Stimulated activated CD8-positive, alpha-beta memory T cell treated with anti-CD3 and anti-CD28 coated beads, Interleukin-15, amount 100 ng/mL, for 4 hours (primary cell): ENCODE data around the gene DUSP14.

Source experiments
- DNase-seq, 2 donors: peaks; one replicate each; pipeline ENCODE4 v3.0.0-alpha.2; 2020; ENCODE audit warnings: low read depth in 2 of 2

The DUSP14 gene

DNA sequence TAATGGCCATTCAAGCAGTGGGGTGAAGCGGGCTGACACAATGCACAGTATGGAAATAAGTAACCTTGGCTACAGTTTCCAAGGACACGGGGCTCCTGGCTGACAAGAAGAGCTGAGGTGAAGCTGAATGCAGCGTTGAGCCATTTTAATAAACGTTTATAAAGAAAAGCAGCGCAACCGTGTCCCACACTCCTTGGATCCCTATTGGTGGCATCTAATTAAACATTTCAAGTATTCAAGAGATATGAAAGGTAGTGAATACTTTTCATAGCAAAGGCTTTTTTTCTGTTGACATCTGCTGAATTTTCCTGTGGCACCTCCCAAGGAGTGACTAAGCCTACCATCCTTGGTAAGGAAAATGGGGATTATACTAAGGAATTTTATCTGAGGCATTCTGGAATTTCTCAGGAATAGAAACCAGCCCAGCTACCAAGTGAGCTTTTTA lies 26.5 kb downstream of the DUSP14 start:
- no peak for DNase-seq

DNA sequence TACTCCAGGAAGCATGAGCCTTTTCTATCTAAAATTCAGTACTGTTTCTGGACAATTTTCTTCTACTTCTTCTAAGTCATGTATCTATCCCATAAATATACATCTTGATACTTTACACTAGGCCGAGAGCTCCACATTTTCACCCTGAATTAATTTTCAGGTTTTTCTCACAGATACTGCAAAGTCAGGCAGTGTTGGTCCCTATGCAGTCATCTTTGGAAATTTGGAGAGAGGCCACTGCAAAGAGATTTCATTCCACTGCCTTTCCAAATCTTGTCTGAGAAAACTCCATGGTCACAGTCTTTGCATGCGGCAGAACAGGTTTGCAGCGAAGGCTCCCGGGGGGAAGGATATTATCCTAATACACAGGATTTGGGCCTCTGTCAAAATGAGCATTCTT lies 28.2 kb downstream of the DUSP14 start:
- DNase-seq, result no peak

DNA sequence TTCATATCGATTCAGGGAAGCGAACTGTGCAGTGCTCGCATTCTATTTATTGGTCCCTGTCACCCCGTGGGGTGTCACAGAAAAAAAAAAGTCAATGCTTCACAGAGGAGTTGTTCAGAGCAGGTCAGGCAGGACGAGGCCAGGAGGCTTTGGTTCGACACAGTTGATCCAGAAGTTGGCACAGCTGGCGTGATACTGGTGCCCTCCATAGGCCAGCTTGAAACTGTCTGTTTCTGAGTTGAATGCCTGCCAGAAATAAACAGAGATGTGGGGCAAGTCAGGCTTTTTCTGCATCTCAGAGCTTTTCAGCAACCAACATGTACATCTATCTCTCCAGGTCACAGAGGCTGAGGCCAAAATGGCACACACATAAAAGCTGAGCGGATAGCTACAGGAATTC lies 29.1 kb downstream of the DUSP14 start:
- no peak for DNase-seq

DNA sequence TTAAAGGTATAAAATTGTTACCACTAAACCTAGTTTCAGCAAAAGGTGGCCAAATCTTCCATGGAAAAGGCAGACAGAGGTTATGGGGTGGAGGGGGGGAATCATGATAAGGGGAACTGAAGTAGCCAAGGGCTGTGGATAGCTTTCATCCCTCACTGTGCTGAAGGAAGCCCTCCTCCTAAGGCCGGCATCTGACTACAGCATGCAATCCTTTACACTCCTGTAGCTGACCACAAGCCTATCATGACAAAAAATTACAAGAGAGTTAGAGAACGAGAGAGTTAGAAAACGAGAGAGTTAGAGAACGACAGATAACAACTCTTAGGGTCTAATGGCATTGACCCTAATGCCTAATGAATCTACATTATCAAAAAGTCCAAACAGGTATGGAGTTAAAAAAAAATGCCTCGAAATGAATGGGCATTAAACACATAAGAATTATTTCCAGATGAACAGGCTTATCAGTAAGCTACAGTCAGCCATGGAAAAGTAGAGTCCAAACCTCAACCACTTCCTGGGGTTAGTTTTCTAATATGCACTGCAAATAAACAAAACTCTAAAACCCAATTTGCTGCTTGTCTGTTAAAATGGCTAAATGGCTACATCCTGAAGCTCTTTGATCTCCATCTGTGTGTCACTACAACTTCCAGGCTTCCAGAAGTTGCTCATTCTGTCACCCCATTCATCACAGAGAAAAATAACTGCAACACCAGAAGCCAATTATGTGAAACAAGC lies 29.7 kb downstream of the DUSP14 start:
- DNase-seq, result no peak

DNA sequence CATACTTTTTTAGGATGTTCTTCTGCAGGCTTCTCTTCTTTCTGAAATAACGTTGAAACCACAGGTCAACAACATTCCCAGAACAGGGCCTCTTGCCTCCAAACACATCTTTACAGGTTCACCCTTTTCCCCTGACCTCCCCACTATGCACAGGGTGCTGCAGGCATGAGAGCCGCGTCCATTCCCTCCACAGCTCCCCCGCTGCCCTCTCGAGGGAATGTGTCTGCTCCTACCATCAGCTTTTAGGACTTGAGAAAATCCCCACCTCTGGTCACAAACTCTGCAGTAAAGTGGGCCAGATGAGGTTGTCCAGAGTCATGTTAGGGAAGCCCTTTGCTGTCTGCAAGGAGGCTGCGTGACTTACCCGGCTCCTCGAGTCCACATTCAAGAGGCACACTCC lies 30.5 kb downstream of the DUSP14 start:
- no peak for DNase-seq

DNA sequence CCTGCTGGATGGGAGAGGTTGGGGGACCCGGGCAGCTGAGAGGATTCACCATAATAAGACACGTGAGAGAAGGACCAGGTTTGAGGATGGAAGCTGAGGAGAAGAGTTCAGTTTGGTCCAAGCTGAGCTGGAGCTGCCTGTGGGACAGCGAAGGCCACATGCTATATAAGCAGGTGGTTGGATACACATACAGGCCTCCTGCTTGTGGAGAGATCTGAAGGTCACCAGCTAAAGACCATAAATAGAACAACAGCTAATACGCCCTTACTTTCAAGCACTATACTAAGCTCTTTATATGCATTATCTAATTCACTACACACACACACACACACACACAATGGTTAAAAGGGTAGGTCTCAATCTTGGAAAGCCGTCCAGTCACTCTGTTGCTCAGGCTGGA lies 32.1 kb downstream of the DUSP14 start:
- DNase-seq, result no peak

DNA sequence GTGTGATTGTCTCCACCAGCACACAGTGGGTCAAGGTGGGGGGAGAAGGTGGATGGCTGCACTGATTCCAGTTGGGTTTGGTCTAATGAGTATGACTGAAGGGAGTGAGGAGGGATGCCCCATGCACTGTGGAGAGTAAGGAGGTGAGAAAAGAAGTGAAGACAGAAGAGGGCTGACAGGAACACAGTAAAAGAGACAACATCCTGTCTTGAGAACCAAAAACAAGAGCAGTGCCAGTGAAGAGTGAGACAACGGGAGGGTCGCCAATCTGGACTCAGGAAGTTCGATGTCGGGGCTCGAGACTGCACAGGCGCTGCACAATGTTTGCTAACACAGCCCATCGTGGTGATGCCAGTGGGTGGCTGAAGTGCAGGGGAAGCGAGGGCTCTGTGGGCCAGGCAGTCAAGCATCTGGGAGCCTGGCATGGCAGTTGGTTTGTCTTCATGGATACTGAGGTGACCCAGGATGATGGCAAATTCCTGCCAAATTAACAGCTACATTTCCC lies 34.1 kb downstream of the DUSP14 start:
- no peak for DNase-seq

DNA sequence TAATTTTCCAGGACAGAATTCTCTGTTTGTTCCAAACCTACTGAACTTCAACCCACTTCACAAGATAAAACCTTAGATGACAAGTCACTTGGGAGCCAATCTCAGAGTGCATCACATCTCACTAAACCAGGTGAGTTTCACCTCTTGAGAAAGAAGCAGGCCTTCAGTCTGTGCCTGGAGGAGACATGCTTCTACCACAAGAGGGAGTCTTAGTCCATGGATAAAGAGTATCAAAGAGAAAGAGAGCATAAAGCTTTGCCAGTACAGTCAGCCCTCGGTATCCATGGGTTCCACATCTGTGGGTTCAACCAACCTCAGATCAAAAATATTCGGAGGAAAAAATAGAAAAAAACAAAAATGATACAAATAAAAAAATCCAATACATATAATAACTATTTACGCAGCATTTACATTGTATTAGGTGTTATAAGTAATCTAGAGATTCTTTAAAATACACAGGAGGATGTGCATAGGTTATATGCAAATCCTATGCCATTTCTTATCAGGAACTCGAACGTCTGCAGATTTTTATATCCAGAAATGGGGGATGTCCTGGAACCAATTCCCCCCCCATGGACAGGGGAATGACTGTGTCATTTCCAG lies 37.7 kb downstream of the DUSP14 start:
- no peak for DNase-seq

DNA sequence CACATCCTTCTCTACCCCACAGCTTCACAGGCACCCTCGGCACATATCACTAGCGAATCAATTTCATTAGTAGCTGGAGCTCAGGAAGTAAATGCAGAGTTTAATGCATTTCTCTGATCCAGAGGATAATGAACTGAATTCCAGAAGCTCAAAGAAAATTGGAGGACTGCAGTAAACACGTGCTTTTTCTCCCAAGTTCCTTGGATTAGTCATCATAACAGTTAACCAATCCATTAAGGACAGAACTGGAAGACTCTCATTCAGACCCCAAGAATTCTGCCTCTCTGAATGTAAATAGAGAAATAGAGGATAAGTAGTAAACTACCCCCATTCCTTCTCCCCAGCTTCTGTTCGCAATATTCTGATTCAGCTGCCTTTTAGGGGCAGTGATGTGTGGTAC lies 40.7 kb downstream of the DUSP14 start:
- DNase-seq, result no peak

DNA sequence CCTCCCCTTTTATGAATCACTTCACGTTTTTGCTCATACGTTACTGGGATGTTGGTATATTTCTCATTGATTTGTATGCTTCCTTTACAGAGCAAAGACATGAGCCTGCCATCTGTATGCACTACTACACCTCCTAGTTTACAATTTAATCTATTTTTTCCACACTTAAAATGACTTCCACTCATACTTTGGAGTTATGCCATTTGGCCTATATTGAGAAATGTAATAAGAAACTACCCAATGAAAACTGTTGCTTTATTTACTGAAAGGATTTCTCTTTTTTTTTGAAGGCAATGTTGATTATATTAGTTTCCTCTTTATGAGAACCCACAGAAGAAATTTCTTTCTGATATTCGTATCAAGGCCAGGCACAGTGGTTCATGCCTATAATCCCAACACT lies 43.1 kb downstream of the DUSP14 start:
- no peak for DNase-seq

DNA sequence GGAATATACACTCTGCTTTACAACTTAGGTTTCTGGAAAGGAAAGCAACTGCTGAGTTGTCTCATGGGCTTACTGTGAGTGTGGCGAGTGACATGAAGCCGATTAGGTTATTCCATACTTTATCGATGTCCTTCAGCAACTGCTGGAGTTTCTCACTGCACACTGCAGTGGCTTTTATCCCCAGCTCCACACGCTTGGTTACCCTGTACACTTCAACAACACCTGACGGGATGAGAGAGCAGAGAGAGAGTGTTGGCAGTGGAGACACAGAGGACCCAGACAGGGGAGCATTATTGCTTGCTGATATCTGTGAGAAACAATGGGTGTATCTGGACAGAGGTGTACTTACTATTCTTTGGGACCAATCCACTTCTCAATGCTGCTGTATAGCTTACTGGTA lies 46.2 kb downstream of the DUSP14 start:
- DNase-seq, result no peak

DNA sequence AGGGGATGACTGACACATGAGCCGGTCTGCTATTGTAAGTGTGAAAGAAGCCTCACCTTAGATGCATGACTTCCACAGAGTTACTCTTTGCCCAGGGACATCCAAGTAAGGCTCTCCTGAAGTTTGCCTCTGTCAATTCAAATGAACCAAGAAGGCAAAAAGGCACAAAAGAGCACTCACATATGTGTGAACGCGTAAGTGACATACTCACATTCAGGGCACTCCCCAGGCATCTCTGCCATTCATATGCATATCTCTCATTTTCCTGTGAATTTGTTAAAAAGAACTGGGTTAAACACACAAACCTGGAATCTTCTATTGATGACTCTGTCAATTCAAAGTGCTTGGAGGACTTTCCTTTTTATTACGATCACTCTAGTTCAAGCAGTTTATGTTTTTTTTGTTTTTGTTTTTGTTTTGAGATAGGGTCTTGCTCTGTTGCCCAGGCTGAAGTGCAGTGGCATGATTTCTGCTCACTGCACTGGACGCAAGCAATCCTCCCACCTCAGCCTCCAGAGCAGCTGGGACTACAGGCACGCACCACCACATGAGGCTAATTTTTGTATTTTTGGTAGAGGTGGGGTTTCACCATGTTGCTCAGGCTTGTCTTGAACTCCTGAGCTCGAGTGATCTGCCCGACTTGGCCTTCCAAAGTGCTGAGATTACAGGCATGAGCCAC lies 49.4 kb downstream of the DUSP14 start:
- no peak for DNase-seq

DNA sequence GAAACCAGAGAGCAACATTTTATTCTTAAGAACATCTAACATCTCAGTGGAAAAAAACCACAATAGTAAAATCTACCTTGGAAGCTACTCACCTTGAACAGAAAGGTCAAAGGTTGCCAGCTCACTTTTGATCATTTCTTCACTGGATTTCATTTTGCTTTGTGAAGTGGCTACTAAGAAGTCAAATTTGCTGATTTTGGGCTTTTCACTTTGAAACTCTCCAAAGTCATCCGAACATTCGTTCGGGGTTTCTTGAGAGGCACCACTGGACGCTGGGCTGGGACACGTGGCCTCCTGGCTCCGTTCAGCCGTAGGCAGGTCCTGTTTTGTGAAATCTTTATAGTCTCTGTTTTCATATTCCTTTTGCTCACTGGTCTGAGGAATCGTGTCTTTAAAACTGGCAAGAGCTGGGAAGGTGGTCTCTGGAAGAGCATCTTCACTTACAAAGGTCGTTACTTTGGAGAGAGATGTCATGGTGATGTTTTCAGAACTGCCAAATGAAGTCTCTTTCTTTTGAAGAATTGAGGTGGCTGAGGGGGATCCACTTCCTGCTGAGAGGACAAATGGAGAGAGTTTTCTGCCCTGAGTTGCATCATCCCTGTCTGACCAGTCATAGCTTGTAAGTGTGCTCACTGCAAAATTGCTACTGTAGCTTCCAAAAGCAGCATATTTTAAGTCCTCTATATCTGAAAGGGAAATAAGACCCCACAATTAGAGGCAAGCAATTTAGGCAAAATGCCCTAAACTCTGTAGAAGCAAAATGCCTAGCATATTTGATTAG lies 52.4 kb downstream of the DUSP14 start:
- no peak for DNase-seq

DNA sequence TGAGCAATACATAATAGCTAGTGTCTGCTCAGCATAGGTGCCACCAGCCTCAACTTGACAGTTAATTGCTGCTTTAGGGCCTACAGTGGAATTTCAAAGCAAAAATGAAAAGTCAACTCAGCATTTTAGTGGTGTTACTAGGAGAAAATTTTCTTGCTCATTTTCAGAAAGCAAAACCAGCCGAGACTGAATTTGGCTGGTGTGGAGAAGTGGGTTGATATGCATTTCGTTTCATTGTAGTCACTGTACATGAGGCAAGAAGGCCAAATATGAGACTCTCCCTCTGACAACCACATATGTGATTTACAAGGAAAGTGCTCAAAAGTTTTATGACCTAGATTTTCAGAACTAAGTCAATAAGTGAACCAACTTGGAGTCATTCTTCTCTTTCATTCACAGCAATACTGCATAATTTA lies 54.0 kb downstream of the DUSP14 start:
- no peak for DNase-seq

DNA sequence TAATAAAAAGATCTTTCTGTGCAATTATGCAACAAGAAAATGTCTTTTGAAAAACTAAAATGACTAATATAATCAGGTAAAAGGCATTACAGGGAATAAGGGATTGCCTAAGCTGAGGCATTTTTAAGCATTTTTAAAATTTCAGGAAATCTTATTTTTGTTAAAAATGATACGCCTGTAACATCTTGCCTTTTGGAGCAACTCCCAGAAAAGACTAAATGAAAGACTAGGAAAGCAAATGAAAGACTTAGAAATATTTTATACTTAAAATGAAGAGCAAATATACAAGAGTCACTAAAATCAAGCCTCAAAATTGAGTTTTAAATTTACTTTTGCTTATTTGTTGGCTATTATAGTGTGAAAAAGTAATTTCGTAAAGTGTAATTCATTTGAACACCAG lies 55.8 kb downstream of the DUSP14 start:
- no peak for DNase-seq

DNA sequence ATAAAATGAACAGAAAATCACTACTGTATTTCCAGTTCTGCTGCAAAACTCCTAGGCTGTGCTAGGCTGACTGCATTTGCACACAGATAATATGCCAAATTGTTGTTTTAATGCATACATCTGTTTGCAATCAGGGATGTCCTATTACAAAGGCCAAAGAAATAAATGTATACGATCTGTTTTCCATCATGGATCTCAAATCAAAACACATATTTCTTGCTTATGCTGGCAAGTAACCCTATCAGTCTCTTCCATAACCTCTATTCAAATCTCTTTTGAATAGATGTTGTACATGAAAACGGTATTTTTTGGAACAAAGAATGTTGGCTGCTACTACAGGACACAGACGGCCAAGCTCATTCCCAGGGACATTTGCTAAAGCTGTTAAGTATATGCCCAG lies 56.6 kb downstream of the DUSP14 start:
- no peak for DNase-seq

DNA sequence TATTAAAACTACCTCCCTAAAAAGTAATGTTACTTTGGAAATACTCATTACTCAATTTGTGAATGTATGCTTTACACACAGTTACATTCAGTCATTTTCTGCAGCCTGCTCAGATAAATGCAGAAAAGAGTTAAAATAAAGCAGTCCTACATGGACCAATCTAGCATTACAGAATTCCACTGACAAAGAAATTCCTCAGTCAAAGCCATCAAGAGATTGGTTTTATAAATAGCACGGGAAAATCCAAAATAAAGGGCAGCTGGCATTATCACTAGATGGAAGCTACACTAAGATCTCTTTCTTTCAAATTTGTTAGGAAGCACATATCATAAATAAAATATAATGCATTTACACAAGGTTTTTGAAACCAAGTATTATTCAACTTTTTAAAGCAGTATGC lies 58.3 kb downstream of the DUSP14 start:
- no peak for DNase-seq

DNA sequence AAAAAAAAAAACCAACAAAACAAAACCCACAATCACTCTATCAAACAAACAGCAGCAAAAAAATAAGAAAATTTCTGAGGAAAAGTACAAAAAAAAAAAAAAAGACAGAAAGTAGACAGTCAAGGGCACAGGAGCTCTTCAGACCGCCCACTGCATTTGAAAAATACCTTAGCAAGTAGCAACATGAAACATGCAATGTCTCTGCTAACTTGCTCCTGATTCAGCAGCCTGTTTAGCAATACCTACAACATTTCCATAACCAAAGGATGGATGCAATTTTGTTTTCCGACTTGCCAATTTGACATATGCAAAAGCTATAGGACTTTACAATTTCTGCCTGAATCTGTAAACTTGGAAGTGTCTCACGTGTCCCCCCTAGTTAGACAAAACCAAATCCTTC lies 62.1 kb downstream of the DUSP14 start:
- DNase-seq, result no peak

DNA sequence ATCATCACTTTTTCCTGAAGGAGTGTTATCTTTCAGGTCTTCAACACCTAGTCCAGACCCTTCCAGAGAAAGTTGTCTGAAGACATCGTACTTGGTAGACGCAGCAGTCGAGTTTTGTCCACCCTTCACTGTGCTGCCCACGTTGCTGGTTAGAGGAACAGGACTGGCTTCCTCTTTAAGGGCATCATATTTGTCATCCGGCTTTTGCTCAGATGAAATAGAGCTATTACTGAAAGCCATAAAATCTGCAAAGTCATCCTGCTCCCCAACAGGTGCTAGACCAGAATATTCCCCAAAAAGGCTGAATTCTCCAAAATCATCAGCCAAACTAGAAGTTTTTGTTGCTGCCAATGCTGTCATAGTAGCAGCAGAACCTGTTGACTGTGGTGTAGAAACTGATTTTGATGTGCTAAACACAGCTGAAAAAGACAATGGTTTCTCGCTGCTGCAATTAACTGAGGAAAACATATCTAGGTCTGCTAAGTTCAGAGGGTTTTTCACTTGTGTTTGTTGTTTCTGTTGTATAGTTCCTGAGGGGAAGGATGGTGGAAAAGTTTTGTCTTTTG lies 63.8 kb downstream of the DUSP14 start:
- no peak for DNase-seq

DNA sequence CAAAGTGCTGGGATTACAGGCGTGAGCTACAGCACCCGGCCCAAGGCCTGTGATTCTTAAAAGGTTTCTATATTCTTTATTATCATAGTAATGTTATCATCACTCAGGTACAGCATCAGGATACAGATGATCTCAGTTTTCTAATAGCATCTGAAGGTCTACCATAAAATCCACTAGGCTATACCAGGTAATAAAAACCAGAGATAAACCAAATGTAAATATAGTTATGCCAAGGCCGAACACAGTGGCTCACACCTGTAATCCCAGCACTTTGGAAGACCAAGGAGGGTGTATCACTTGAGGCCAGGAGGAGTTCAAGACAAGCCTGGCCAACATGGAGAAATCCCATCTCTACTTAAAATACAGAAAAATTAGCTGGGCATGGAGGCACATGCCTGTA lies 65.7 kb downstream of the DUSP14 start:
- no peak for DNase-seq

DNA sequence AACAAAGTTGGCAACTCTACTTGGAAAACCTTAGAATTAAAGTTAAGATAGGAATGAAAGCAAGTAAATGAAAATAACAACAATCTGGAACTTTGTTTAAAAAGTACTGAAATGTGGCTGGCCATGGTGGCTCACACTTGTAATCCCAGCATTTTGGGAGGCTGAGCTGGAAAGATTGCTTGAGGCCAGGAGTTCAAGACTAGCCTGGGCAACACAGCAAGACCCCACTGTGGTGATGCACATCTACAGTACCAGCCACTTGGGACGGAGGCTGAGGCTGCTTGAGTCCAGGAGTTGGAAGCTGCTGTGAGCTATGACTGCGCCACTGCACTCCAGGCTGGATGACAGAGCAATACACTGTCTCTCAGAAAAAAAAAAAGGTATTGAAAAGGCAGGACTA lies 67.8 kb downstream of the DUSP14 start:
- DNase-seq, result no peak

DNA sequence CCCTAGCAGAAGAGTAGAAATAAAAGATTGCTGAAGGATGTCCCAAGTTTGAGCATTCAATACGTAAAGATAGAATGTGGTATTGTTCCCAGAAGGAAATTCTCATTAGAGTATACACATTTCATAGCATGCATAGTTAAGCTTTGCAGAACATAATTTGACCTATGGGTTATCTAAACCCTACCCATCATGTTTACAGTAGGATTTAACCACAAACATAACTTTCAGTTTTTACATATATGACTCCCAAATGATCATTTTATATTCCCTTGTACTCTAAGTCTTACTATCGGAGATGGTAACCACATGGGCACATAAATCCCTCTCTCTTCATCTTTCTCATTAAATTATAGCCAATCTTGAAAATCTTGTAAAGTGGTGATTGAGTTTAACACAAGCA lies 68.6 kb downstream of the DUSP14 start:
- no peak for DNase-seq
